Upper lobe of right lung (tissue), 1 donor: Measurements from ENCODE around the gene TRIM14. TPM values are rescaled to one million over a fixed set of nuclear protein-coding genes. Genes with fewer than 3 reads are reported as not detected.

ENCODE experiments used
- ATAC-seq: fragments of 200-7000 bp; cut with Tn5 transposase; one replicate; pipeline ENCODE4 v1.9.1; 2020; ENCODE audit warnings: mild to moderate bottlenecking, moderate library complexity
- DNase-seq: peaks from one replicate; pipeline ENCODE4 v3.0.0-alpha.2; 2020
- H3K27ac ChIP-seq: fragments of 200-600 bp; one replicate; pipeline ENCODE4 v1.8.0; 2022
- H3K27me3 ChIP-seq: fragments of 200-600 bp; one replicate; pipeline ENCODE4 v1.8.0; 2022; ENCODE audit warnings: mild to moderate bottlenecking
- H3K36me3 ChIP-seq: fragments of 200-600 bp; one replicate; pipeline ENCODE4 v1.8.0; 2022
- H3K4me1 ChIP-seq: fragments of 200-600 bp; one replicate; pipeline ENCODE4 v1.8.0; 2022
- H3K4me3 ChIP-seq: fragments of 200-600 bp; one replicate; pipeline ENCODE4 v1.8.0; 2022; ENCODE audit warnings: mild to moderate bottlenecking
- H3K9me3 ChIP-seq: fragments of 200-600 bp; one replicate; pipeline ENCODE4 v1.8.0; 2022
- CTCF ChIP-seq: fragments of 200-600 bp; IDR thresholded peaks from one replicate; pipeline ENCODE4 v1.8.0; 2022; ENCODE audit warnings: antibody characterized with exemption
- intact Hi-C: fragments of 100-400 bp; cut with DNase I; formaldehyde crosslinking; loops from one replicate; pipeline ENCODE4 v1.11.0; 2022
- total RNA-seq: library from RNA; stranded (reverse); fragmentation: NEBNext Ultra II Directional; extraction: Animal tissue kit (Norgen Biotek cat#: 25700); gene quantifications from one replicate; pipeline ENCODE4 v1.2.1, GENCODE V29; 2021
- donor health status: DM: no; HTN: yes; CAD: no; lungs with severe emphysema.

The TRIM14 gene
- total RNA-seq, 1 donor from 2014 or later = 38.7 TPM

GRCh38 chr9:98069551-98069950 lies 49.5 kb downstream of the TRIM14 start:
- intact Hi-C loops = no loop called here
- H3K36me3 ChIP-seq = peaks cover 13% of the 10 kb centered on the region
- DNase-seq = no peak

GRCh38 chr9:98067184-98067583 lies 51.8 kb downstream of the TRIM14 start:
- H3K4me3 ChIP-seq = no peak overlapping the region
- intact Hi-C loops = no loop called here
- no peak for TF ChIP-seq CTCF
- peaks cover 37% of the 10 kb centered on the region for H3K36me3 ChIP-seq
- H3K9me3 ChIP-seq = no peaks in the 10 kb centered on the region
- no peaks in the 10 kb centered on the region for H3K27me3 ChIP-seq
- no peak for DNase-seq
- no peaks in the 10 kb centered on the region for H3K4me1 ChIP-seq
- ATAC-seq = no peak
- H3K27ac ChIP-seq = no peak overlapping the region

More at GRCh38 chr9:98069551-98069950, 49.5 kb downstream of the TRIM14 start:
- TF ChIP-seq CTCF = no peak
- no peak for ATAC-seq
- no peaks in the 10 kb centered on the region for H3K27me3 ChIP-seq
- H3K27ac ChIP-seq = no peak overlapping the region
- no peak overlapping the region for H3K4me3 ChIP-seq
- peaks cover 6% of the 10 kb centered on the region for H3K4me1 ChIP-seq
- H3K9me3 ChIP-seq = no peaks in the 10 kb centered on the region

GRCh38 chr9:98066235-98066634 lies 52.8 kb downstream of the TRIM14 start:
- no peaks in the 10 kb centered on the region for H3K4me1 ChIP-seq
- TF ChIP-seq CTCF = no peak
- no peaks in the 10 kb centered on the region for H3K9me3 ChIP-seq
- no peak overlapping the region for H3K4me3 ChIP-seq
- no peak for DNase-seq
- intact Hi-C loops = no loop called here
- peak; percentile 54 for ATAC-seq
- H3K36me3 ChIP-seq = peaks cover 46% of the 10 kb centered on the region
- H3K27ac ChIP-seq = no peak overlapping the region
- H3K27me3 ChIP-seq = no peaks in the 10 kb centered on the region

- DNase-seq = no peak
Measured at GRCh38 chr9:98064623-98065392, 54.2 kb downstream of the TRIM14 start.

GRCh38 chr9:98062161-98062560 lies 56.9 kb downstream of the TRIM14 start:
- no peak overlapping the region for H3K4me3 ChIP-seq
- peaks cover 48% of the 10 kb centered on the region for H3K36me3 ChIP-seq
- no peaks in the 10 kb centered on the region for H3K27me3 ChIP-seq
- peaks cover 18% of the 10 kb centered on the region for H3K4me1 ChIP-seq
- ATAC-seq (no peak), DNase-seq (no peak)
- H3K27ac ChIP-seq = no peak overlapping the region
- no peak for TF ChIP-seq CTCF
- intact Hi-C loops = no loop called here
- H3K9me3 ChIP-seq = no peaks in the 10 kb centered on the region

More at GRCh38 chr9:98064623-98065392, 54.2 kb downstream of the TRIM14 start:
- no peak for ATAC-seq
- intact Hi-C loops = no loop called here
- no peak overlapping the region for H3K4me3 ChIP-seq
- TF ChIP-seq CTCF = no peak
- peaks cover 56% of the 10 kb centered on the region for H3K36me3 ChIP-seq
- no peaks in the 10 kb centered on the region for H3K4me1 ChIP-seq
- no peaks in the 10 kb centered on the region for H3K27me3 ChIP-seq
- no peak overlapping the region for H3K27ac ChIP-seq
- no peaks in the 10 kb centered on the region for H3K9me3 ChIP-seq
